Ascending aorta (tissue), 2 donors: ENCODE measurements around the gene MAGI1. TPM values are rescaled to one million over a fixed set of nuclear protein-coding genes. Genes with fewer than 3 reads are reported as not detected.

Source experiments
- DNase-seq, 2 donors: peaks; one replicate each; pipeline ENCODE4 v3.0.0-alpha.2; 2019; ENCODE audit warnings: low spot score in 2 of 2
- H3K27ac ChIP-seq, 2 donors: fragments of 200-600 bp; sonication (generic); one replicate each; pipeline ENCODE4 v1.5.1; 2016 to 2017; ENCODE audit warnings: mild to moderate bottlenecking in 1 of 2
- H3K27me3 ChIP-seq: fragments of 200-600 bp; sonication (generic); one replicate; pipeline ENCODE4 v1.5.1; 2017
- H3K36me3 ChIP-seq, 2 donors: fragments of 200-600 bp; sonication (generic); one replicate each; pipeline ENCODE4 v1.5.1; 2016
- H3K4me1 ChIP-seq, 2 donors: fragments of 200-600 bp; sonication (generic); one replicate each; pipeline ENCODE4 v1.5.1; 2016 to 2017; ENCODE audit warnings: mild to moderate bottlenecking in 1 of 2
- H3K4me3 ChIP-seq, 2 donors: fragments of 200-600 bp; sonication (generic); one replicate each; pipeline ENCODE4 v1.5.1; 2016 to 2017; ENCODE audit warnings: mild to moderate bottlenecking in 1 of 2
- H3K9me3 ChIP-seq, 2 donors: fragments of 200-600 bp; sonication (generic); one replicate each; pipeline ENCODE4 v1.5.1; 2016
- intact Hi-C: fragments of 100-400 bp; cut with DNase I; formaldehyde crosslinking; loops from one replicate; pipeline ENCODE4 v1.15.1; 2023
- total RNA-seq: library from RNA; depleted of rRNA; stranded (reverse); fragments of >200 nt; gene quantifications from one replicate; pipeline ENCODE4 v1.1.0, GENCODE V29; 2016
- TF ChIP-seq, protein P1 (sequence below), 3 experiments: fragments of 200-600 bp in 2 of 3; fragments of 450-650 bp in 1 of 3; sonication (generic) in 2 of 3; IDR thresholded peaks; one replicate each; pipeline ENCODE4 v1.5.1; 2016 to 2019; ENCODE audit warnings: antibody characterized with exemption in 3 of 3, mild to moderate bottlenecking in 1 of 3, moderate library complexity in 1 of 3

Gene MAGI1
- total RNA-seq, 1 donor from 2014 or later = 28.4 TPM

DNA sequence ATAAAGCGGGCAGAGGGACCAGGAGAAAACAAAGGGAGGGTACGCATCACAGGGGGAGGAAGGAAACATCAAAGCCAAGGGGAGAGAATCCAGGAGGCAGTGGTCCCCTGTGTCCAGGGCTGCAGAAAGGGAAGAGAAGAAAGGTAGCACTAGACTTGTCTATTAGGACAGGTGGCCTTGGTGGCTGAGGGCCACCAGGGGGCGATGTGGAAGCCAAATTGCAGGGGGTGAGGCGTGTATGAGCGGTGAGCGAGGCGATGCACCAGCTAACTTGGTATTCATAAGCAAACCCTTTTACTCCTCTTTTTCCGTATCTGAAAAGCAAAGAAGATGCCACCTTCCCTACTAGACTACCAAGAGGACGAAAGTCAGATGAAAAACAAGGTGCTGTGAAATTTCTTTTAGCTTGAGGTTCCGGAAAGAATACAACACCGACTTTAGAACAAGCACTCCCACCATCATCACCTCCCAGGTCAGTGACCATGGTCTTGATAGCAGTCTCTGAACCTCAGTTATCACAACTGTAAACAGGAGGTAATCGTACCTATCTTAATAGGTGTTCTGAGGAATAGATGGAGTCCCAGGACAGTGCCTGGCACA lies 696.5 kb downstream of the MAGI1 start:
- H3K9me3 ChIP-seq = no peaks in the 10 kb centered on the region
- no peak for DNase-seq
- intact Hi-C loops = no loop called here

DNA sequence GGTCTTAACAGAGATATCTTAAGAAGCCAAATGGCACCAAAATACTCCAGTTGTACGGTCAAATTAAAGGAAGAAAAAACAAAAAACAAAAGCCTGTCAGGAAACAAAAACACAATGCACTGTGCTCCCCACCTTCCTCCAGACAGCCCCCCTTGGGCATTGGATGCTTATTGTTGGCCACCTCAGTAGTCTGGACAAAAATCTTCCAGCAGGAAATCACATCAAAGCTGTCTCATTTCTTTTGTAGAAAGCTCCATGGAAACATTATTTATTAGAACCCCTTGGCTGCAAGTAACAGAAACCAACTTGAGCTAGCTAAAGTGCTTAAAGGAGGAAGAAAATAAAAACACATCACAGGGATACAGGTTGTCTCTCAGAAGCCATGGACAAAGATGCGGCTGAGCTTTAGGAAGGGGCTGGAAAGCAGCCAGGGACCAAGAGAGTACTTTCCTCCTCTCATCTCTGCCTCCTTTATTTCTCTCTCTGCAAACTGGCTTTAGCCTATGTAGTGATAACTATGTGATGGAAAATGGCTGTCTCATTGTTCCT lies 699.5 kb downstream of the MAGI1 start:
- Histone ChIP-seq H3K36me3 (no peaks in the 10 kb centered on the region), H3K4me3 (no peak overlapping the region), H3K9me3 (no peaks in the 10 kb centered on the region), H3K27ac (no peak overlapping the region), H3K27me3 (no peaks in the 10 kb centered on the region), H3K4me1 (no peaks in the 10 kb centered on the region)
- intact Hi-C loops = no loop called here
- DNase-seq = no peak
- TF ChIP-seq, protein P1, sequence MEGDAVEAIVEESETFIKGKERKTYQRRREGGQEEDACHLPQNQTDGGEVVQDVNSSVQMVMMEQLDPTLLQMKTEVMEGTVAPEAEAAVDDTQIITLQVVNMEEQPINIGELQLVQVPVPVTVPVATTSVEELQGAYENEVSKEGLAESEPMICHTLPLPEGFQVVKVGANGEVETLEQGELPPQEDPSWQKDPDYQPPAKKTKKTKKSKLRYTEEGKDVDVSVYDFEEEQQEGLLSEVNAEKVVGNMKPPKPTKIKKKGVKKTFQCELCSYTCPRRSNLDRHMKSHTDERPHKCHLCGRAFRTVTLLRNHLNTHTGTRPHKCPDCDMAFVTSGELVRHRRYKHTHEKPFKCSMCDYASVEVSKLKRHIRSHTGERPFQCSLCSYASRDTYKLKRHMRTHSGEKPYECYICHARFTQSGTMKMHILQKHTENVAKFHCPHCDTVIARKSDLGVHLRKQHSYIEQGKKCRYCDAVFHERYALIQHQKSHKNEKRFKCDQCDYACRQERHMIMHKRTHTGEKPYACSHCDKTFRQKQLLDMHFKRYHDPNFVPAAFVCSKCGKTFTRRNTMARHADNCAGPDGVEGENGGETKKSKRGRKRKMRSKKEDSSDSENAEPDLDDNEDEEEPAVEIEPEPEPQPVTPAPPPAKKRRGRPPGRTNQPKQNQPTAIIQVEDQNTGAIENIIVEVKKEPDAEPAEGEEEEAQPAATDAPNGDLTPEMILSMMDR (IDR thresholded peaks at IDR 0.05) = no peak

More for the DNA sequence above, 696.5 kb downstream of the MAGI1 start:
- H3K27me3 ChIP-seq = no peaks in the 10 kb centered on the region
- no peak overlapping the region for H3K27ac ChIP-seq
- H3K4me3 ChIP-seq = no peak overlapping the region
- no peaks in the 10 kb centered on the region for H3K36me3 ChIP-seq
- TF ChIP-seq, protein P1 (IDR thresholded peaks at IDR 0.05) = peak in 2 of 3 experiments; percentile 31
- H3K4me1 ChIP-seq = no peaks in the 10 kb centered on the region

DNA sequence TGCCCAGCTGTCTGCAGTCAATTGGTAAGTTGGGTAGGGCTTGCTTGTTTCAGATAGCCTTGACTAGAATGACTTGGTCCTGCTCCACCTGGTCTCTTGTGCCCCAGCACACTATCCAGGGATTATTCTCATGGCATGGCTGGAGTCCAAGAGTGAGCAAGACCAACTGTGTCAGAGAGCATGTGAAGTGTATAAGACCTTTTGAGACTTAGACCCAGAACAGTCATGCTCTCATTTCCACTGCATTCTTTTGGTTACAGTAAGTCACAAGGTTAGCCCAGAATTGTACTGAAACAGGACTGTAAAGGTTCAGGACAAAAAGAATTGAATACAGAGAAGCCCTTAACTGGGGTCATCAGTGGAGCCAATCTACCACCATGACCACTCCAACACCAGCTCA lies 700.1 kb downstream of the MAGI1 start:
- TF ChIP-seq, protein P1 (IDR thresholded peaks at IDR 0.05) = no peak
- H3K27me3 ChIP-seq = no peaks in the 10 kb centered on the region
- intact Hi-C loops = no loop called here
- no peak overlapping the region for H3K4me3 ChIP-seq
- H3K36me3 ChIP-seq = no peaks in the 10 kb centered on the region
- H3K4me1 ChIP-seq = no peaks in the 10 kb centered on the region
- H3K9me3 ChIP-seq = no peaks in the 10 kb centered on the region
- no peak for DNase-seq
- no peak overlapping the region for H3K27ac ChIP-seq

DNA sequence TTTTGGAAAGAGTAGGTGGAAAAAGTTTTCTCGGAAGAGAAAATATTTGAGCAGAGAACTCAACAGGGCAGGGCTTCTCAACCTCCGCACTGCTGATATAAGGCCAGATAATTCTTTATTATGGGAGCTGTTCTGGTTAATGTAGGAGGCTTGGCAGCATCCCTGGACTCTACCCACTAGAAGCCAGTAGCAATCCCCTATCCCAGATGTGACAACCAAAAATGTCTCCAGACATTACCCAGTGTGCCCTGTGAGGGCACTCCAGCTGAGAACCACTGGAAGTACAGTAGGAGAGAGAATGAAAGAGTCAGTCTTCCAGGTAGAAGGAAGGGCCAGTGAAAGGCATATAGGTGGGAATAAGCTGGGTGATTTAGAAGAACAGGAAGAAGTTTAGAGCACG lies 703.1 kb downstream of the MAGI1 start:
- TF ChIP-seq, protein P1 (IDR thresholded peaks at IDR 0.05) = no peak
- Histone ChIP-seq H3K27me3 (no peaks in the 10 kb centered on the region), H3K4me1 (no peaks in the 10 kb centered on the region), H3K4me3 (no peak overlapping the region), H3K9me3 (no peaks in the 10 kb centered on the region), H3K36me3 (no peaks in the 10 kb centered on the region), H3K27ac (no peak overlapping the region)
- no peak for DNase-seq
- intact Hi-C loops = no loop called here

DNA sequence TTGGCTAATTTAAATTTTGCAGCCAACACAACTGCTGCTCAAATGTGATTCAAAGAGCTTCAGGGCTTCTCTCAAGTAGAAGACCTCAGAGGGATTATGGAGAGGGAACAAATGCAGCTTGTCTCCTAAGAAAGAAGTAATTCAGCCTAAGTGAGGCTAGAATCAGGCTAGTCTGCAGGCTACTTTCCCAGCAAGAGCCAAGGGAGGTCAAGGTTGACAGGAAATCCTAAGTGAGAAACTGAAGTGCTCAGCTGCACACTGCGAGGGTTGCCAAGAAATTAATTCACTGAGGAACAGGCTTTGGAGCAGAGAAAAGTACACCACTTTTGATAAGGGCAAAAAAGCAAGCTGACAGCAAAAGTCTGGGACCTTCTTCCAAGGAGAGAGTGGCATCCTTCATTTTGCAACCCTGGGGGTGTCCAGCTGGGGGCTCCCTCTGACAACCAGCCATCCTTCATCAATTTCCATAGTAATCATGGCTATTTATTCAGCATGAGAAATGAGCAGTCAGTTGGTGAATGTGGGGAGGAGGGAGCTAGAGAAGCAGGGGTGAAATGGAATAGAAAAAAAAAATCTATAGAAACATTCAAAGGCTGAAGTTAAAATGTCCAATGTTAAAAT lies 704.6 kb downstream of the MAGI1 start:
- H3K27ac ChIP-seq = no peak overlapping the region
- no peak overlapping the region for H3K4me3 ChIP-seq
- TF ChIP-seq, protein P1 (IDR thresholded peaks at IDR 0.05) = no peak
- no peaks in the 10 kb centered on the region for H3K4me1 ChIP-seq
- no peaks in the 10 kb centered on the region for H3K9me3 ChIP-seq
- no peaks in the 10 kb centered on the region for H3K36me3 ChIP-seq
- DNase-seq = no peak
- no peaks in the 10 kb centered on the region for H3K27me3 ChIP-seq
- intact Hi-C loops = no loop called here
